Smooth muscle cell (in vitro differentiated cells): Measurements from ENCODE around the gene TMEM52. TPM values are rescaled to one million over a fixed set of nuclear protein-coding genes. Genes with fewer than 3 reads are reported as not detected.

Source experiments
- DNase-seq: peaks from one replicate; lab custom pipeline; 2025; ENCODE audit not compliant: unreplicated experiment; lab: John Stamatoyannopoulos, UW
- H2AFZ ChIP-seq: fragments of 200-600 bp; sonication (generic); 2 replicates; pipeline ENCODE4 v1.6.0; 2016; ENCODE audit warnings: antibody characterized with exemption, low read depth, mild to moderate bottlenecking
- H3F3A ChIP-seq: fragments of 200-600 bp; sonication (generic); 2 replicates; pipeline ENCODE4 v1.6.0; 2017; ENCODE audit warnings: antibody characterized with exemption, low read depth
- H3K27ac ChIP-seq: fragments of 200-600 bp; sonication (generic); 2 replicates; pipeline ENCODE4 v1.5.1; 2016; ENCODE audit warnings: low read depth, mild to moderate bottlenecking
- H3K27me3 ChIP-seq: fragments of 200-600 bp; sonication (generic); 2 replicates; pipeline ENCODE4 v1.6.1; 2016; ENCODE audit warnings: low read depth, mild to moderate bottlenecking
- H3K36me3 ChIP-seq: fragments of 200-600 bp; sonication (generic); 2 replicates; pipeline ENCODE4 v1.5.1; 2016; ENCODE audit warnings: low read depth
- H3K4me1 ChIP-seq: fragments of 200-600 bp; sonication (generic); 2 replicates; pipeline ENCODE4 v1.5.1; 2016; ENCODE audit warnings: low read depth
- H3K4me2 ChIP-seq: fragments of 200-600 bp; sonication (generic); 2 replicates; pipeline ENCODE4 v1.6.0; 2016; ENCODE audit warnings: mild to moderate bottlenecking
- H3K4me3 ChIP-seq: fragments of 200-600 bp; sonication (generic); 2 replicates; pipeline ENCODE4 v1.5.1; 2016; ENCODE audit warnings: mild to moderate bottlenecking
- H3K79me2 ChIP-seq: fragments of 200-600 bp; sonication (generic); 2 replicates; pipeline ENCODE4 v1.6.0; 2016; ENCODE audit warnings: low read depth, mild to moderate bottlenecking
- H3K9ac ChIP-seq: fragments of 200-600 bp; sonication (generic); 2 replicates; pipeline ENCODE4 v1.6.0; 2016; ENCODE audit warnings: low read depth
- H3K9me3 ChIP-seq: fragments of 200-600 bp; sonication (generic); replicated peaks from 2 replicates; pipeline ENCODE4 v1.5.1; 2016; ENCODE audit warnings: low read depth
- H4K20me1 ChIP-seq: fragments of 200-600 bp; sonication (generic); 2 replicates; pipeline ENCODE4 v1.6.0; 2016; ENCODE audit warnings: low read depth
- WGBS: methylation state at CpG from one replicate; pipeline ENCODE4 v1.1.7; 2016; ENCODE audit warnings: low lambda C conversion rate; 5-methylcytosine and 5-hydroxymethylcytosine counted together
- polyA plus RNA-seq: library from polyadenylated mRNA; unstranded; fragments of >200 nt; fragmentation: Nextera tagmentation; extraction: Ambion mirVana; gene quantifications from 2 replicates; pipeline ENCODE4 v1.2.1, GENCODE V29; 2016
- total RNA-seq: library from RNA; depleted of rRNA; stranded (reverse); fragments of >200 nt; gene quantifications from 2 replicates; pipeline ENCODE4 v1.2.3, GENCODE V29; 2014
- TF ChIP-seq, protein P1 (sequence below): fragments of 200-600 bp; sonication (generic); IDR thresholded peaks from 2 replicates; pipeline ENCODE4 v1.5.1; 2017; ENCODE audit warnings: borderline replicate concordance, mild to moderate bottlenecking, antibody characterized with exemption; ENCODE audit not compliant: insufficient read depth, poor library complexity, severe bottlenecking

Gene TMEM52
- total and polyA plus RNA-seq, 2 experiments from 2014 or later: 0.18 to 1.7 TPM

DNA sequence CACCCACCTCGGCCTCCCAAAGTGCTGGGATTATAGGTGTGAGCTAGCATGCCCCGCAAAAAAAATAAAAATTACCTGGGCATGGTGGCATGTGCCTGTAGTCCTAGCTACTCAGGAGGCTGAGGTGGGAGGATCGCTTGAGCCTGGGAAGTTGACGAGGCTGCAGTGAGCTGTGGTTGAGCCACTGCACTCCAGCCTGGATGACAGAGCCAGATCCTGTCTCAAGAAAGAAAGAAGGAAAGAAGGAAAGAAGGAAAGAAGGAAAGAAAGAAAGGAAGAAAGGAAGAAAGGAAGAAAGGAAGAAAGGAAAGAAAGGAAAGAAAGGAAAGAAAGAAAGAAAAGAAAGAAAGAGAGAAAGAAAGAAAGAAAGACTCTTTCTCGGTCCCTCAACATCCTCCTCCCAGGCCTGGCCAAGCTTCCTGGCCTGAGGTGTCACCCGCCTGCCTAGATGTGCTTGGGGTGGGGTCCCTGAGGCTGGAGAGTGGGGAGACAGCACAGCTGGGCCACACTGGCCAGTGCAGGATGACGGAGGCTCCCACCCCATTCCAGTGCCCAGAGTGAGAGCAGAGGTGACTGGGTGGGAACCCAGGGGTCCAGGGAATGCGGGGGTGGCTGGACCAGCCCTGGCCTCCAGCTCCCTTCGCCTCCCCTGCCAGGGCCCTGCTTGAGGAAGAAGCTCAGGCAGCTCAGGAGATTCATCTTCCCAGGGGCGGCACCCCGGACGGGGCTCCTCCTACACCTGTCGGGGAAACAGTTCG is 18.0 kb downstream of the TMEM52 start:
- no peaks in the 10 kb centered on the region for H3F3A ChIP-seq
- H3K36me3 ChIP-seq: no peaks in the 10 kb centered on the region
- no peaks in the 10 kb centered on the region for H3K9me3 ChIP-seq
- H3K4me2 ChIP-seq: no peak overlapping the region
- no peaks in the 10 kb centered on the region for H3K79me2 ChIP-seq
- no peak for DNase-seq
- WGBS: 86% methylated on average over 14 of the region's 14 CpGs
- H3K27ac ChIP-seq: no peak overlapping the region
- H2AFZ ChIP-seq: no peak overlapping the region
- H3K27me3 ChIP-seq: no peaks in the 10 kb centered on the region
- no peak overlapping the region for H3K9ac ChIP-seq
- H4K20me1 ChIP-seq: no peaks in the 10 kb centered on the region
- no peak overlapping the region for H3K4me3 ChIP-seq
- no peaks in the 10 kb centered on the region for H3K4me1 ChIP-seq
- TF ChIP-seq, protein P1, sequence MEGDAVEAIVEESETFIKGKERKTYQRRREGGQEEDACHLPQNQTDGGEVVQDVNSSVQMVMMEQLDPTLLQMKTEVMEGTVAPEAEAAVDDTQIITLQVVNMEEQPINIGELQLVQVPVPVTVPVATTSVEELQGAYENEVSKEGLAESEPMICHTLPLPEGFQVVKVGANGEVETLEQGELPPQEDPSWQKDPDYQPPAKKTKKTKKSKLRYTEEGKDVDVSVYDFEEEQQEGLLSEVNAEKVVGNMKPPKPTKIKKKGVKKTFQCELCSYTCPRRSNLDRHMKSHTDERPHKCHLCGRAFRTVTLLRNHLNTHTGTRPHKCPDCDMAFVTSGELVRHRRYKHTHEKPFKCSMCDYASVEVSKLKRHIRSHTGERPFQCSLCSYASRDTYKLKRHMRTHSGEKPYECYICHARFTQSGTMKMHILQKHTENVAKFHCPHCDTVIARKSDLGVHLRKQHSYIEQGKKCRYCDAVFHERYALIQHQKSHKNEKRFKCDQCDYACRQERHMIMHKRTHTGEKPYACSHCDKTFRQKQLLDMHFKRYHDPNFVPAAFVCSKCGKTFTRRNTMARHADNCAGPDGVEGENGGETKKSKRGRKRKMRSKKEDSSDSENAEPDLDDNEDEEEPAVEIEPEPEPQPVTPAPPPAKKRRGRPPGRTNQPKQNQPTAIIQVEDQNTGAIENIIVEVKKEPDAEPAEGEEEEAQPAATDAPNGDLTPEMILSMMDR: no peak

DNA sequence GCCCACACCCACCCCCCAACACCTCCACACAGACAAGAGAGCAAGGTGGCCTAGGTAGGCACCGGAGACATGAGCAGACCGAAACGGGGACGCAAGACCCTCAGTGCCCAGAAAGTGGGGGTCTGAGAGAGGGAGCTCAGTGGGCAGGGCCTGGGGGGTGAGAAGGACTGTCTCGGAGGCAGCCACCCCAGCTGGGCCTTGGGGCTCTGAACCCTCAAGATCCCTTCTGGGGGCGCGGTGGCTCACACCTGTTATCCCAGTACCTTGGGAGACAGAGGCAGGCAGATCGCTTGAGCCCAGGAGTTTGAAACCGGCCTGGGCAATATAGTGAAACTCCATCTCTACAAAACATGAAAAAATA is 19.1 kb downstream of the TMEM52 start:
- H3K79me2 ChIP-seq: no peaks in the 10 kb centered on the region
- H4K20me1 ChIP-seq: no peaks in the 10 kb centered on the region
- H3K9ac ChIP-seq: no peak overlapping the region
- no peak overlapping the region for H3K4me3 ChIP-seq
- TF ChIP-seq, protein P1: no peak
- no peak overlapping the region for H3K27ac ChIP-seq
- peaks cover 3% of the 10 kb centered on the region for H3K4me1 ChIP-seq
- no peaks in the 10 kb centered on the region for H3K36me3 ChIP-seq
- DNase-seq: no peak
- H3K27me3 ChIP-seq: no peaks in the 10 kb centered on the region
- no peak overlapping the region for H2AFZ ChIP-seq
- no peak overlapping the region for H3K4me2 ChIP-seq
- no peaks in the 10 kb centered on the region for H3K9me3 ChIP-seq
- no peaks in the 10 kb centered on the region for H3F3A ChIP-seq
- WGBS: 97% methylated on average over 9 of the region's 9 CpGs

DNA sequence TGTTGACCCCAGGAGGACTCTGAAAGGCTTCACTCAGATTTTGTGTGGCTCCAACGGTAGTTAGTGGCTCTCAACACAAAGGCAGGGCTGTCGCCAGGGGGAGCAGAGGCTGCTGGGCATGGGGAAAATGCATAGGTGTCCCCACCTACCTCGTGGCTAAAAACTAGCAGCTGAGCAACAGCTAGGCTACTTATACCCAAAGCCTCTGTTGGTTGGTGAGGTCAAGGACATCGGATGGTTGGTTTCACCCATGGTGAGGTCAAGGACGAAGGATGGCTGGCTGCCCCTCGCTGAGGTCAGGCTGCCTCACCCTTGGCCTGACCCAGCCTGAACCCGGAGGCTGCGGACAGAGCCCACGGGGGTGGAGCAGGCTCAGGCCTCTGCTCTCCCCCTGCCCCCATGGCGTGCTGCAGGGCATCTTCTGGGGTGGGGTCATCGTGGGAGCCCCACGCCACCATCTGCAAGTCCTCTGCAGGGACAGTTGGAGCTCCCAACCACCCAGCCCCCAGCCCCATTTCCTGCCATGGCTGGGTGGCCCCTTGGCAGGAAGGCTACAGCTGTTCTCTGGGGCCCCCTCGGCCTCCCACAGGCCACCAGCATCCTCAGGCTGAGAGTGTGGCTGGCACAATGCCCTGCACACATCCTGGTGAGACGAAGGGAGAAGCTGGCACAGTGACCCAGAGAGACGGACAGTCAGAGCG is 19.7 kb downstream of the TMEM52 start:
- no peak for DNase-seq
- Histone ChIP-seq H3K4me2 (no peak overlapping the region), H4K20me1 (no peaks in the 10 kb centered on the region), H2AFZ (no peak overlapping the region), H3K27me3 (no peaks in the 10 kb centered on the region), H3K9ac (no peak overlapping the region), H3K27ac (no peak overlapping the region), H3K4me1 (peaks cover 9% of the 10 kb centered on the region), H3K4me3 (no peak overlapping the region), H3K9me3 (no peaks in the 10 kb centered on the region), H3K36me3 (no peaks in the 10 kb centered on the region), H3F3A (no peaks in the 10 kb centered on the region), H3K79me2 (no peaks in the 10 kb centered on the region)
- WGBS: 84% methylated on average over 15 of the region's 16 CpGs
- TF ChIP-seq, protein P1: no peak
